WI38 (cell line): ENCODE data around the gene PLXDC2.

Source experiments
- H3K4me3 ChIP-seq: 2 replicates; pipeline ENCODE4 v1.5.1; 2011; ENCODE audit warnings: low read depth, mild to moderate bottlenecking, control low read depth, low read length
- TF ChIP-seq, protein P1 (sequence below): IDR thresholded peaks from 2 replicates; pipeline ENCODE4 v1.5.1; 2012; ENCODE audit warnings: low read depth, mild to moderate bottlenecking, control low read depth, low read length

PLXDC2 gene

DNA sequence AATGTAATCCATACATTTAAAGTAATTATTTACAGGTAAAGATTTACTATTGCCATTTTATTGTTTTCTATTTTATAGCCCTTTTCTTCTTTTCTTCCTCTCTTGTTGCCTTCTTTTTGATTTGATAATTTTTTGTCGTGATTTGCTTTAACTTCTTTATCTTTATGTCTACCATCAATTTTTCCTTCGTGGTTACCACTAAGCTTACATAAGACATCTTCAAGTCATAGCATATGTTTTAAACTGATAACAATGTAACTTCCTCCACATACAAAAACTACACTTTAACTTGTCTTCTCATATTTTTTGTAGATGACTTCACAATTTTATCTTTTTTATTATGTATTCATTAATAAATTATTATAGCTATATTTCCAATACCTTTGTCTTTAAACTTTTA is 316.6 kb downstream of the PLXDC2 start:
- no peak overlapping the region for H3K4me3 ChIP-seq
- TF ChIP-seq, protein P1, sequence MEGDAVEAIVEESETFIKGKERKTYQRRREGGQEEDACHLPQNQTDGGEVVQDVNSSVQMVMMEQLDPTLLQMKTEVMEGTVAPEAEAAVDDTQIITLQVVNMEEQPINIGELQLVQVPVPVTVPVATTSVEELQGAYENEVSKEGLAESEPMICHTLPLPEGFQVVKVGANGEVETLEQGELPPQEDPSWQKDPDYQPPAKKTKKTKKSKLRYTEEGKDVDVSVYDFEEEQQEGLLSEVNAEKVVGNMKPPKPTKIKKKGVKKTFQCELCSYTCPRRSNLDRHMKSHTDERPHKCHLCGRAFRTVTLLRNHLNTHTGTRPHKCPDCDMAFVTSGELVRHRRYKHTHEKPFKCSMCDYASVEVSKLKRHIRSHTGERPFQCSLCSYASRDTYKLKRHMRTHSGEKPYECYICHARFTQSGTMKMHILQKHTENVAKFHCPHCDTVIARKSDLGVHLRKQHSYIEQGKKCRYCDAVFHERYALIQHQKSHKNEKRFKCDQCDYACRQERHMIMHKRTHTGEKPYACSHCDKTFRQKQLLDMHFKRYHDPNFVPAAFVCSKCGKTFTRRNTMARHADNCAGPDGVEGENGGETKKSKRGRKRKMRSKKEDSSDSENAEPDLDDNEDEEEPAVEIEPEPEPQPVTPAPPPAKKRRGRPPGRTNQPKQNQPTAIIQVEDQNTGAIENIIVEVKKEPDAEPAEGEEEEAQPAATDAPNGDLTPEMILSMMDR: no peak

DNA sequence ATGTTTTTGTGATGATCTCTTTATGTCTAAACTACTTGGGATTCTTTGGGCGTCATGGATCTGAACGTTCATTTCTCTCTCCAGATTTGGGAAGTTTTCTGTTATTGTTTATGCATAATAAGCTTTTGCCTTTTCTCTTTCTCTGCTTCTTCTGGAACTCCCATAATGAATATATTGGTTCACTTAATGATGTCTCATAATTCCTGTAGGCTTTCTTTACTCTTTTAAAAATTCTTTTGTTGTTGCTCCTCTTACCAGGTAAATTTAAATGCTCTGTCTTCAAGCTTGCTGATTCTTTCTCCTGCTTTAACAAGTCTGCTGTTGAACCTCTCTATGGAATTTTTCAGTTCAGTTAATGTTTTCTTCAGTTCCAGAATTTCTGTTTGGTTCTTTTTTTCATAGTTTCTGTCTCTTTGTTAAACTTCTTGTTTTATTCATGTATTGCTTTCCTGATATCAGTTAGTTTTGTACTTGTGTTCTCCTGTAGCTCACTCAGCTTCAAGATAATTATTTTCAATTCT is 317.5 kb downstream of the PLXDC2 start:
- TF ChIP-seq, protein P1: no peak
- no peak overlapping the region for H3K4me3 ChIP-seq

DNA sequence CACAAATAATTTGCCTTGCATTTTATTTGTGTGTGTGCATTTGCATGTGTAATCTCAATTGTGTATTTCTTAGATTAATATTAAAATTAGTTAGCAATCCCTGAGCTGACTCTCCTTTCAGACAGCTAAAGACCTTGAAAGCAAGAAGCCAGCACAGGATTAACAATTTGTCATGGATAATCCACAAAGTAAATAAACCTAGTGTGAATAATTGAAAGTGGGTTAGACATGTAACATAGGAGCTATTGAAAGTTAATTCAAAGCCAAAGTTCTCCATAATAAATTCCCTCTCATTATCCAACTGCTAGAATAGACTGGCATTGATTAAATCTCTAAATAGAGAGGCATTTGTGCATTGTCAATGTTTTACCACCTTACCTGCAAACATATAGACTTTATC is 326.1 kb downstream of the PLXDC2 start:
- TF ChIP-seq, protein P1: no peak
- H3K4me3 ChIP-seq: no peak overlapping the region

DNA sequence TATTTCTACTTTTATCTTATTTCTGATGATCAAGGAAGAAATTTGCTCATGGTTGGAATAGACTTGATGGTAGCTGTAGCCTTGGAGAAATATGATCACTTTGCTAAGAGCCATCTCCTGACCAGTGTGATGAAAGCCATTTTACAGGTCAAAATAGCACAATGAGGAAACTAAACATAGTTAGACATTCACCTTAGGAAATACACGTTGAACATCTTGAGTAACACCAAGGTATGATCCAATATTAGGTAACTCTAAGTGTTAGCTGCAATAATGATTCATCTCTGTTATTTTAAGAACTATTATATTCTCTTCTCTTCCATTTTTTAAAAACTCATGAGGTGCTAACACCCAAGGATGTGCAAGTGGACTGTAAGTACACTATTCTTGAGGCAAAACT is 328.0 kb downstream of the PLXDC2 start:
- TF ChIP-seq, protein P1: no peak
- H3K4me3 ChIP-seq: no peak overlapping the region

DNA sequence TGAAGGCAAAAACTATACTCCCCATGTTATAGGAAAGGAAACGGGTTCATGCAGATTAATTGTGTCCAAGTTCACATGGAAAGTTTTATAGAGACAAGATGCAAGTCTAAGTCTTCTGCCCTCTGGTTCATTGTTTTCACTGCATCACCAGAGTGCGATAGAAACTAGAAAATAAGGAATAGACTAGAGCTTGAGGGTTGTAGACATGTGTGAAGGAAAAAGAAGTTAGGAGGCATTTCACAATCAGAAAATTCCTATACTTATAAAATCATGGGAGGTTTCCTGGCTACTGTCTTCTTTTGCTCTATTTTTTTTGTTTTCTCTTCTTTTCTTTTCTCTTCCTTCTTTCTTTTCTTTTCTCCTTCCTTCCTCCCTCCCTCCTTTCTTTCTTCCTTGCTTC is 329.8 kb downstream of the PLXDC2 start:
- no peak overlapping the region for H3K4me3 ChIP-seq
- TF ChIP-seq, protein P1: no peak

DNA sequence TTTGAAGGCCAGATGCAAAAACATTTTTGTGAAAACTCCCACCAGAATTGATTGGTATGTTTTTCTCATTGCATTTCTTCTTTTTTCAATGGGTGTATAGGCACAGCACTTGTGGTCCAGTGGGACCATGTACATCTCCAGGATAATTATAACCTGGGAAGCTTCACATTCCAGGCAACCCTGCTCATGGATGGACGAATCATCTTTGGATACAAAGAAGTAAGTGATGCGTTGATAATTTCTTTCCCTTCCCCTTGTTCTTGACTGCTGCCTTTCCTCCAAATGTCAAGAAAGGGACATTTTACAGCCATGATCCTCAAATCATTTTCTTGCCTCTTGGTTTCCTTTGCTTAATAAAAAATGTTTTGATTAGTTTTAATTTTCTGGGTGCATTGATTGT is 331.5 kb downstream of the PLXDC2 start:
- TF ChIP-seq, protein P1: no peak
- H3K4me3 ChIP-seq: no peak overlapping the region

DNA sequence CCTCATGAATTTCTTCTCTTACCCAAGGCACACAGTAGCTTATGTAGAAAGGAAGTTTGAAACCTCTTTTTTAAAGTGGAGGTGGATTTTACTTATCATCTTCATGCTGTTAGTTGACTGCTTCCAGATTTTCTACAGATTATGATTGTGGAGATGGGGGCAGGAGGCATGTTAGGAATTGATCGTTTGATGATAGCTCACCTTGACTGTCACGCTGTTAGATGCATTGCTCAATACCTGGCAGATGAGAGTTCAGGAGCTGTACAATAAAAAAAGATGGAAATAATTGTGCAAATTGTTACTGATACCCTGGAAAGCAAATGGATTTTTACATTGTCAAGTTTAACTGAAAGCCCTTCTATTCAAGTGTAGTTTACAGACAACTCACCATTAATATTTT is 340.3 kb downstream of the PLXDC2 start:
- no peak overlapping the region for H3K4me3 ChIP-seq
- TF ChIP-seq, protein P1: no peak
